Measurements from ENCODE around the gene PARP12.

Gene PARP12

DNA sequence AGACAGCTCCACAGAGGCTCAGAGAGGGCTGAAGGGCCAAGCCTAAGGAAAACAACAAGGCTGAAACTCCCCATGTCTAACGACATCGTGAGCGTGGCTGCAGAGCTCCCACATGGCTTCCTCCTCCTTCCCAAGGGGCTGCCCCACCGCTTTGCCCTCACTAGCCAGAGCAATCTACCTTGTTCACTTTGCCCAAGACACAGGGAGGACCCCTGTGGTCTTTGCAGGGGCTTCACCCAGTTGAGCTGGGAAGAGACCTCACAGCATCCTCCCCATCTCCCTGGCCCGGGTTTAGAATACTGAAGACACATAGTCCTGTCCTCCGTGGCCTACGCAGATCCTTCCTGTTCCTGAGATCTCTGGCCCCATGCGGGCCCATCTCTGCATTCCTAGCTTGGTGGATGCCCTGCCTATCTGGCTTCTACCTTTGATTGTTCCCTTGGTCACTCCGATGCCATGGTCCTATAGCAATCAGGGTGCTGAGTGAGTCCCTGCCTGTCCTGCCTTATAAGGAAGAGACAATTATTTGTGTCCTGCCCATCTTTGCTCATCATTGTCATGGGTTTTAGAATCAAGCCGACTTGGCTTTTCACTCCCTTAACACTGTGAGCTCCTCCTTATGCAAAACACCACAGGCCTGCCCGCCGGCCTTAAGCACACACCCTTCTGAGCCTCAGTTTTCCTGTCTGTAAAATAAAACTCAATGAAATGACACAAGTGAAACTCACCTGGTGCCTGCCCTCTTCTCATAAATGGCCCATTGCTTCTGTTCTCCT lies 73.2 kb downstream of the PARP12 start:
- no peak for FAIRE-seq

DNA sequence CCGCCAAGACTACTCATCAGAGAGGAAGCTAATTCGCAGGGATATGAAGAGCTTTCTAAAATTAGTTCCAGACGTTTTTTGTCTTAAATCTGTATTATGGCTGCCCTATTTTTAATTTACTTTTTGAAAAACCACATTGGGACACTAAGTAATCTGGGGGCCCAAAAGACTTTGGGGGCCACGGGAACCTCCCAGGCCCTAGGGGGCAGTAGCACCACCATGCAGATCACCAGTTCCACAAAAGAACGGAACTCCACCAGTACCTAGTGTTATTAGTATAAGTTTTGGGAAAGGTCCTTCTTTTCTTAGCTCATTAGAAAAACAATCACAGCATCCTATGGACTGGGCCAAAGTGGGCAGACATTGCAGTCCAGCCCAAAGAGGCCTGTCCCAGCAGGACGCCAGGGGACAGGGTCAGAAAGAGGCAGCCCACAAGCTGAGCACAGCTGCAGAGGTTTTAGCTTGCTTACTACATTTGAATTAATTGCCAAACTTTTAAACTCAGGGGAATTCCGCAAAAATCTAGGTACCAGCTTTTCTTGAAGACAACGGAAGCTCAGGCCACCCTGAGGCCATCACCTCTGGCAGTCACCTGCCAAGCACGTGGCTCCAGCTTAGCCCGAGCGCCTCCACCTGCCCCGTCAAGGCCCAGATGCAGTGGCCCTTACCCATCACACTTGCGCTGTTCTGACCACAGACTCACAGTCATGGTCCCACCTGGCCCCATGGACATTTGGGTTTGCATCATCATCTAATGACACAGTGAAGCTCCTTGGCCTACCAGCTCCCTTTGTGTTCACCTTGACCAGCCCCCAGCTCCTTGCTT lies 74.8 kb downstream of the PARP12 start:
- FAIRE-seq = no peak

DNA sequence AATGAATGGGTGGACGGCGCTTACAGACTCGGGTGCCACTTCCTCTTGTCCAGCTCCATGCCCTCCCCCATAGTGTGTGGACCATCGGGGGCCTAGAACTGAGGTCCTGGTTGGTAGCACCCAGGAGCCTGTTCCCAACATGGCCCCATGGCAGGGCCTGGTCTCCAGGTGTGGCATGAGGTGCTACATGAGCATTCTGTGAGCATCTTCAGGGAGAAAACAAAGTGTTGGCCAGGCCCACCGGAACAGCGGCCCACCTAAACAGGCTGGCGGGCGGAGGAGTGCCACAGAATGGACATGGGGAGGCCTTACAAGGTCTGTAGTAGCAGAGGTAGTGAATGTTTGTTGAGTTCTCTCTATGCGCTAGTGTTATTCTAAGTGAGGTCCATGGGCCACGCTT lies 76.9 kb downstream of the PARP12 start:
- no peak for FAIRE-seq

DNA sequence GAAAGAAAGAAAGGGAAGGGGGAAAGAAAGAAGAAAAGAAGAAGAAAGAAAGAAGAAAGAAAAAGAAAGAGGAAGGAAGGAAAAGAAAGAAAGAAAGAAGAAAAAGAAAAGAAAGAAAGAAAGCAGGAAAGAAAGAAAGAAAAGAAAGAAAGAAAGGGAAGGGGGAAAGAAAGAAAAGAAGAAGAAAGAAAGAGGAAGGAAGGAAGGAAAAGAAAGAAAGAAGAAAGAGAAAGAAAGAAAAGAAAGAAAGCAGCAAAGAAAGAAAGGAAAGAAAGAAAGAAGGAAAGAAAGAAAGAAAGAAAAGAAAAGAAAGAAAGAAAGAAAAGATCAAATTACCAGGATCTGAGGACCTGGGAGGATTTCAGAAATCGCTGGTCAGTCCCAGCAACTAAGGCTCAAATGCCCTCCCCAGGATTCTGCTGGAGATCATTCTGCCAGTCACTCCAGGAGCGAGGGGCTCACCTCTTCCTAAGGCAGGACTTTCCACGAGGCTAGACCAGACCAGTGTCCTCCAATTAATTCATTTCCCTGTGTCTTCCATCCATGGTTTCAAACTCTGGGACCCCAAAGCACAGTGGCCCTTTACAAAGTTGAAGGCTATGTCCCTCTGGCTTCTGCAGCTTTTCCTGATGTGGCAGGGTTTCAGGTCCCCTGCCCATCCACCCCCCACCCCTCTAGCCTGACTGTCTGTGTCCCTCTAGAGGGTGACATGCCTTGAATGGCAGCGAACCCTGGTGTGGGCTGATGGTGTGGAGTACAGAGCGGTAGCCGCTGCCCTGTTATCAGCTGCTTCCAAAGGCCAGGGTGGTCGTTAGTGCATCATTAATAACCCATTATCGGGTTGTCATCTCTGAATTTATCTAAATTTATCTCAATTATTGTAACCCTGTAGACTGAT lies 77.9 kb downstream of the PARP12 start:
- FAIRE-seq = no peak

DNA sequence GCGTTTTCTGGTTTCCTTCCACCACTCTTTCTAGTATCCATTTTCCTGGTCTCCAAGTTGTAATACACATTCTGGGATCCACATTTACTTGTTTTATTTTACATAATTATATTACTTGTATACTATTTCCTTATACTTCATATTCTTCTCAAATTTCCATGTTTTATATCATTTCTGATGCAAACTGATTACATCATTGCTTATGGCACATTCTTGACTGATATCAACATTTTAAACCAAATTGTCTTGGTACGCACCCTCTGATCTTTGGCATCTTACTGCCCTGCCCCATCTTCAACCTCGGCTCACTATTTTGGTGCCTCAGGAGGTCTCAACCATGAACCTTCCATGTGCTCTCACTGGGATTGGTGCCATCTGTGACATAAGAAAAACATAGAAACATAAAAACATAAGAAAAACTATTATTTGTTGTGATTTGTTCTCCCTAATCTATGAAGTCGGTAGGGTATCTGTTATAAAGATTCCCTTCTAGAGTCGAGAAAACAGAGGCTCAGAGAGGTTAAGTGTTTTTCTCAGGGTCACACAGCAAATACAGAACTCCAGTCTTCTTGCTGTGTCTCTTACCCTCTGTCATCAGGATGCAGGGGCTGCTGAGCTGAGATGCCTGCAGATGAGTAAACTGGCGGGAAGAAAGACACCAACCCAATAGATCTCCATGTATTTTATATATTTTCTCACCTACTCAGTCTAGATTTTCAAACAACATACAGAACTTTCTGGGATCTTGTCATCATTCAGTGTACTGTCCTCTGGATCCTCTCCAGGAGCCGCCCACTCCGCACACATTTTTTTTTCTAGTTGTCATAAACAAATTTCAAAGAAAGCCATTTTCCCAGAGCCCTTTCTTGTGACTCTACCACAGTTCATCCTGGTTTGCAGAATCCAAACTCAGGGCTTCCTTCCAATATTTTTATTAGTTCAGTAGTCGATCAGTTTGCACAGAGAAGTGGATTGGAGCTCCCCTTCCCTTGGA lies 79.5 kb downstream of the PARP12 start:
- no peak for FAIRE-seq

DNA sequence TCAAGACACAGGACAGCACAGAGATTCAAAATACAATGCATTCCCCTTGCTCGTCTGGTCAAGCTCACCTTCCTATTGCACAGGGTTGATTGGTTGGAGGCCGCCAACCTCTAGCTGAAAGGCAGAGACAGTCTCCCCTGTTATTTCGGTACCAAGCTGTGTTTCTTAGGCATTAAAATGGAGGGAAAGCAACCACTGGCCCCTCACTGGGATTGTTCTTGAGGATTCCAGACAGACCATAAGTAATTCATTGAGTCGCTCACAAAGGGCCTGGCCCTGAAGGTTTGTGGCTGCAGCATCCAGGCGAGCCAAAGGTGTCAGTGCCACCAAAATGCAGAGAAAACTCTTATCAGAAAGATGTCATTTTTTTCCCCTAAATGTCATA lies 81.2 kb downstream of the PARP12 start:
- FAIRE-seq = no peak

DNA sequence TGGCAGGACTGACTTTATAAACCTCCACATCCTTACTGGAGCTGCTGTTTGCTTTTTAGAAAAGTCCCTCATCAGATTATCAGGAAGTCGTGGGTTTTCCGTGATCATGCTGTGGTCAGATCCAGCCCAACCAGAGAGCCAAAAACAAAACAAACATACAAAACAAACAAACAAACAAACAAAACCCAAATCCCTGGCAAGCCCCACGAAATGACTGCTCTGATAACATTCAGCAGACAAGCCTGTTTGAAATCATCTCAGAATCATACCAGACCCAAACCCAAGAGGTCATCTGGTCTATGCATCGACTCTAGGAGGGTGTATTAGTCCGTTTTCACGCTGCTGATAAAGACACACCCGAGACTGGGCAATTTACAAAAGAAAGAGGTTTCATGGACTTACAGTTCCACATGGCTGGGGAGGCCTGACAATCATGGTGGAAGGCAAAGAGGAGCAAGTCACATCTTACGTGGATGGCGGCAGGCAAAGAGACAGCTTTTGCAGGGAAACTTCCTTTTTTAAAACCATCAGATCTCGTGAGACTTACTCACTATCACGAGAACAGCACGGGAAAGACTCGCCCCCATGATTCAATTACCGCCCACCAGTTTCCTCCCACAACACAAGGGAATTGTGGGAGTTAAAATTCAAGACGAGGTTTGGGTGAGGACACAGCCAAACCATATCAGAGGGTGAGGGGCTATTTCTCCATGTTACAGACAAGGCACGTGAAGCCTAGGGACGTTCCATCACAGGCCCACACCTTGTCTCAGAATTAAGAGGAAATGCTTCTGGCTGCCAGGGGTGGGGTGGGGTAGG lies 85.7 kb downstream of the PARP12 start:
- FAIRE-seq = no peak

DNA sequence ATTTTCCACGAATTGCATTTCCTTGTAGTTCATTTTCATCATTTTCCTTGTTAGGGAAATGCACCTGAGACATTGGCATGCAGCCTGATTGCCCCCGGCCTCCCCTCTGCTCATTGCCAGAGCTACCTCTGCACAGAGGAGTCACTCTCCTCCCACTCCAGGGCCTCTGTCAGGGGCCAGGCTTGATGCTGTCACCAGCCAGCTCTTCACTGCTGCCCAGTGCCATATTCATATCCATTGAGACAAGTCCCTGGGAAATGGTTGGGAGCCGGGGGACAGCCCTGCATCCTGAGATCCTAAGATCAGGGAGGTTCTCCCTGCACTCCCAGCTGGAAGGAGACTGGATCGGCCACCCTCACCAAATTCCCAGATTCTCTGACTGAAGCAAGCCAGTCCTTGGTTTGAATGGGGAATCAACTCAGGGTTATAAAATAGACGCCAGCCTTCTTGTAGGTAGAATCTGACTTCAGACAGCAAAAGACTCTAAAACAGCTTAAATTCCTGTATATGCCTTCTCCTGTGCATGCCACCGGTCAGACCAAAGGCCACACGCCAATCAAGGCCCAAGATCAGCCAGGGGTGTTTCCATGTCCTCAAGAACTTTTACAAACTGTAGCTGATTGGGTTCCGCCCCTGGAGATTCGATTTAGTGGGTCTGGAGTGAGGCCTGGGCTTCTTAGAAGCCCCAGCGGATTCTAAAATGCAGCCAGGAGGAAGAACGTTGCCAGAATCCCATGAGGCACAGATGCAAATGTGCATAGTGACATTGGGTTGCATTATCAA lies 86.5 kb downstream of the PARP12 start:
- FAIRE-seq = no peak

DNA sequence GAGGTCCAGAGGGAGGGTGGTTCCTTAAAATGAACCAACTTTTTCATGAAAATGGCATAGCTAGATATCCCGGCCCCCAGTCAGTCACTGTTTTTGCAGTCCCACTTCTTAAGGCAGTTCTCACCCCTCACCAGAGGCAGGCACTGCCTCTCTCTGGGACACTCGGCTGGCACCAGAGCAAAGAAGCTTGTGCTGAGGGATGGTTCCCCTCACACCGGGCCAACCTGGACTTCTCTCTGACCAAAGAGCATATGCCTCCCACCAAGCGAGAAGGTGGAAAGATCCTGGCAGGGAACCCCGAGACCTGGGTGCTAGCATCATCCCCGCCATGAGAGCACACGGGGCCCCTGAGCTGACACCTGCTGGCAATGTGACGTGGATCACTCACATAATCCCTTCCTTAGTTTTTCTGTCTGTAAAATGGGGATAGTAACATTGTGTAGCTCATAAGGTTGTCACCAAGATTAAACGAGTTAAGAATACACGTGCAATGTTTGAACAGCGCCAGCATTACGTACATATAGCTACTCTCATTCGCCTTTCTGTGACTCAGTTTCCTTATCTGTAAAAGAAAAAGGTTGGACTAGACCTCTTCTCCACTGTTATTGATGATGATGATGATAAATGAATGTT lies 88.5 kb downstream of the PARP12 start:
- FAIRE-seq = no peak

Data from TTC549 (cell line).